Skeletal muscle cell (primary cell): ENCODE results near the gene ESM1.

Source experiments
- DNase-seq: peaks from one replicate; pipeline ENCODE4 v3.0.0-alpha.2; 2010; ENCODE audit warnings: low read depth
- H3K4me3 ChIP-seq: 2 replicates; pipeline ENCODE4 v1.5.1; 2011; ENCODE audit warnings: low read depth, mild to moderate bottlenecking, control low read depth, low read length, moderate library complexity

ESM1 gene

DNA sequence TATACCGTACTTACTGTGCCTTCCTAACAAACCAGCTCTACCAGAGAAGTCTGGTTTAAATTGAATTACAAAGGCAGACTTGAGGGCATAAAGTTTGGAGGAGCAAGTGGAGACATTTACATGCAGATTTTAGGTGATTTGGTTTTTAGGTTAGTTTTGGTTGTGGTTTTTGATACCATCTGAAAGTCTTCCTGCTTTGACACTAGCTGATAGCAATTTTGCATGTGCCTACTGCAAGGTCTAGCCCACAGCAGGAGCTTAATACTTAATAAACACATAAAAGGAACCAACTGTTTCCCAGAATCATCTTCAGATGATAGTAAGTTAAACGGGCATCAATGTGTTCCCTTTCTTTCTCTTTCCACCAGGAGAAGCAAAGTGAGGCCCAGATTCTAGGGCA, 3.4 kb upstream of the ESM1 start:
- no peak for DNase-seq
- H3K4me3 ChIP-seq = no peak overlapping the region

DNA sequence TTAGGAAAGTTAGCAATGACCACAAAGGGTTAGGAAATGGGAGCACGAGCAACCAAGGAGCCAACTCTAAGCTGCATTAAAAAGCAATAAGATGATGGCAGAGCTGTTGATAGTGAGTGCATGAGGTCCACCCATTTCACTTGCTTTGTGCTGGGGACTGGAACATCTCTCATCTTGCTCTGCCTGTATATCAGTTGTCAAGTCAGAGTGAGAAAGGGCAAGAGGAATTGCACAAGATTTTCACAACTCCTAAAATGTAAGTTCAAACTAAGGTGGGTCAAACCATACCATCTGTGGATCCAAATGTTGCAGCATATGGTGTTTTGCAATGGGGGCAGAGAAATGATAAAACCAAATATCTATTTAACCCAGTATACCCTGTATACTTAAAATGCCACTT, 2.8 kb upstream of the ESM1 start:
- DNase-seq = no peak
- H3K4me3 ChIP-seq = no peak overlapping the region

DNA sequence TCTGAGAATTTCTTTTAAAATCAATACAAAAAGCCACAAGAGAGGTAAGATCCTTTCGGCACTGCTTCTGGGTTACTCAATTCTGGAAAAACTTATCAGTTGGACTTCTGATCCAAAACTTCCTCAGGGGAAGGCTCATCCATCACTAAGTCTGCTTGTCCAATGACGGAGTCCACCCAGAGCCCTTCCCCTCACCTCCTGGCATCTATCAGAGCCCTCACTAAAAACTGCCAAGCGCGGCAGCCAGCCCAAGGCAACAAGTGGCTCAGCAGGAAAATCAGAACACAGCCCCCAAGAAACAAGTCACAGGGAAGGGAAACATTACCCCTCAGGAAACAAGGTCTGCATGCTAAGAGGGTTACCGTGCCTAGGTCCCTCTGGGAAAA, 869 bp upstream of the ESM1 start:
- no peak for DNase-seq
- H3K4me3 ChIP-seq = no peak overlapping the region

GRCh38 chr5:54981928-54982327, 3.5 kb downstream of the ESM1 start:
- no peak overlapping the region for H3K4me3 ChIP-seq

DNA sequence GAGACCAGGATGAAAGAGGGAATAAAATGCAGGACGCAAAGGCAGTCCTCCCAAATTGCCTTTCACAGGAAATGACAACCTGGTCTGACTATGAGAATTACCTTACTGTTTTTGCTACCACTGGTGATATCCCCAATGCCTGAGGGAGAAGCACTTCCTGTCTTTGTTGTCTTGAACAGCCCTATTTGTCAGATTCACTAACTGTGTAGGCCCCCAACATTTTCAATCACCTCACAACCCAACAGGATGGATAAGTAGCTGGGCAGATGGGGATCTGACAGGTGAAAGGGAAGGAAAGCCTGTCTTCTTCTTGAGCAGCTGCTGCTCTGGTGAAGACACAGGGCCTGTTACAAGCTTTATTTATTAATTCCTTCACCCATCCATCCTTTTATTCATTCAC, 9.7 kb downstream of the ESM1 start:
- no peak for DNase-seq
- H3K4me3 ChIP-seq = no peak overlapping the region

More at GRCh38 chr5:54981928-54982327, 3.5 kb downstream of the ESM1 start:
- no peak for DNase-seq

- no peak for DNase-seq
Observed at GRCh38 chr5:54969856-54970828, 15.3 kb downstream of the ESM1 start.

GRCh38 chr5:54969242-54969641, 16.2 kb downstream of the ESM1 start:
- H3K4me3 ChIP-seq = no peak overlapping the region
- DNase-seq = no peak

More at GRCh38 chr5:54969856-54970828, 15.3 kb downstream of the ESM1 start:
- no peak overlapping the region for H3K4me3 ChIP-seq

- no peak overlapping the region for H3K4me3 ChIP-seq
- DNase-seq = no peak
Observed at GRCh38 chr5:54965806-54966205, 19.6 kb downstream of the ESM1 start.

- no peak for DNase-seq
- H3K4me3 ChIP-seq = no peak overlapping the region
Observed at GRCh38 chr5:54964405-54964804, 21.0 kb downstream of the ESM1 start.

- no peak overlapping the region for H3K4me3 ChIP-seq
- DNase-seq = no peak
Observed at GRCh38 chr5:54959673-54960418, 25.5 kb downstream of the ESM1 start.

DNA sequence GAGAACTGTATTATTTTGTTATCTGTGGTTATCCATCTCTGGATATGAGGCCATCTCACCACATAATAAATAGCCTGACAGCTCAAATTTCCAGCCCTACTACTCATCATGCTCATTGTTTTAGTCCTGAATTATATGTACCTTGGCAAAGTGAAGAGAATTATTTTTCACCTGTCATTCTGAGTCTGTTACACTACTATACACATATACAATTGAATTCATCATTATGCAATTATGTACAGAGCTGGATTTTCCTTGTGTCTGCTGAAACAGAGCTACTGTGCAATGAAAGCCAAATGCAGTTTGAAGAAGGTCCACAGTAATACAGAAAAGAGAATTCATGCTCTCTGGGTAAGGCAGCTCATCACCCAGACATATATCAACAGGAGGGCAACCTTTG, 28.5 kb downstream of the ESM1 start:
- H3K4me3 ChIP-seq = no peak overlapping the region
- DNase-seq = no peak

DNA sequence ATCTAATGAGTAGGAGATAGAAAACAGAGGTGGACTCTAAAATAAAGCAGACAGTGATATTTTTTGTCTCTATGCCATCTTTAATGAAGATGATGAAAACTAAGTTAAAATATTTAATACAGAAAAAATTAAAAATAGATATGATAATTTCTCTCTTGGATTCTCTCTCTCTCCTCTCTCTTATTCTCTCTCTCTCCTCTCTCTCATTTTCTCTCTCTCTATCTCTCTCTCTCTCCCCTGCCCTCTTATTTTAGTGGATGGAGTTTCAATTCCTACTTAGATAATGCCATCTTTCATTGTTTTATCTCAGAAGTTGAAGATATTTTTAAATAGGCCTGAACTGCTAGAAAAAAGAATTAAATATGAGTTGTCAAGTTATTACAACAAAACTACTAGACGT, 38.2 kb downstream of the ESM1 start:
- no peak overlapping the region for H3K4me3 ChIP-seq

GRCh38 chr5:54946306-54946819, 39.0 kb downstream of the ESM1 start:
- no peak overlapping the region for H3K4me3 ChIP-seq
- no peak for DNase-seq

More for the DNA sequence above, 38.2 kb downstream of the ESM1 start:
- DNase-seq = no peak

- DNase-seq = peak; percentile 3
Observed at GRCh38 chr5:54944364-54944763, 41.0 kb downstream of the ESM1 start.

DNA sequence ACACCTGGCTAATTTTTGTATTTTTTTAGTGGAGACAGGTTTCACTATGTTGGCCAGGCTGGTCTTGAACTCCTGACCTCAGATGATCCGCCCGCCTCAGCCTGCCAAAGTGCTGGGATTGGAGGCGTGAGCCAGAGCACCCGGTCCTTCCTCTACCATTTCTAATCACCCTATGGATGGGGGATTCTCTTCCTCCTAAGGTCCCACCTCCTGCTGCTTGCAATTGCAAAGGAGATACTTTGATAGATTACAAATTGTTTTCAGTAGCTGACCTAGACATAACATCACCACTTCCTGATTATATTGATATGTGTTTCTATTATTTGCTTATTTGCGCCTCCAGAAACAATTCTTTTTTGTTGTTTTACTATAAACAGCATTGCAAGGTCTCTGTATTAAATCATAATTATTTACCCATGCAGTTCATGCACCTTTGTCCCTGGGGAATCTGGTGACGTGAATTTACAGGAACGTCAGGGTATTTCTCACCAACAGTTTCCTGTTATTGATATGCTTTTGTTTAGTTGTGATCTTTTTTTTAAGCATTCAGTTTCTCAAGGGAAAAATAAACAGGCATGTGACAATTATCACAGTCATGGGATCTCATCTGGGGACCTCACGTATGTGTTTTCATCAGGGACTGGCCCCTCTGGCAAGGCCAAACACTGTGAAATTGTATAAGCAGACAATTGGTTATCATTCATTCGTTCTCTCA, 43.2 kb downstream of the ESM1 start:
- no peak for DNase-seq
- H3K4me3 ChIP-seq = no peak overlapping the region

More at GRCh38 chr5:54944364-54944763, 41.0 kb downstream of the ESM1 start:
- no peak overlapping the region for H3K4me3 ChIP-seq

DNA sequence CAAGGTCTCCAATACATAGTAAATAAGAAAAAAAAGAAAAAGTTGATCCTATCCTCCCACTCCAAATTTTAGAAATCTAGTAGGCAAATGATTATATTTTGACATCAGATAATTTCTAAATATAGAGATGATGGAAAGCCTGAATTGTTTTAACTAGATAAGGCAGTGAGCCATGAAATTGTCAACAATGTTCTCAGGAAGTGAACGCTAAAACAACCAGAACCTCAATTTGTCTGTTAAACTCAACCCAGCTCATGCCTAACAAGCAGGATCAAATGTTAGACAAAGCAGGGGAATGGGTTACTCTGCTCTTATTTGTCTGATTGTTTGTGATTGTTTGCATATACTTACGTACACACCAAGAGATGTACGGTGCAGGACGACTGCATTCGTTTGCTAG, 49.2 kb downstream of the ESM1 start:
- no peak overlapping the region for H3K4me3 ChIP-seq
- DNase-seq = no peak

DNA sequence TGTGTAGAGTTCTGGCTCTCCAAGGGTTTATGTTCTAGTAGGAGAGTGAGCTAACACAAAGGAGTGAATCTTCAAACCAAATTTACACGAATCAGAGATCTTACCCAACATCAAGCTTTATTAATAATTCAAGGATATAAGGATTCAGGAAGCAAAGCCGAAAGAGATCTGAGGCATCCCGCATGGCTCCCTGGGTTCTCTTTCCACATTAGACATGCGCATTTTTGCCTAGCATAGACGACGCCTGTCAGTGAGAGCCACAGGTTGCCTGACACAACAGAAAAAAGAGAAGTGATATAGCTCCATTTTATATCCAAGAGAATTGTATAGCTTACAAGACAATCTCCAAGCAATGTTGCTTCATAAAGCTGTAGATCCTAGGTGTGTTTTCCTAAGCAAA, 52.6 kb downstream of the ESM1 start:
- DNase-seq = no peak
- no peak overlapping the region for H3K4me3 ChIP-seq

DNA sequence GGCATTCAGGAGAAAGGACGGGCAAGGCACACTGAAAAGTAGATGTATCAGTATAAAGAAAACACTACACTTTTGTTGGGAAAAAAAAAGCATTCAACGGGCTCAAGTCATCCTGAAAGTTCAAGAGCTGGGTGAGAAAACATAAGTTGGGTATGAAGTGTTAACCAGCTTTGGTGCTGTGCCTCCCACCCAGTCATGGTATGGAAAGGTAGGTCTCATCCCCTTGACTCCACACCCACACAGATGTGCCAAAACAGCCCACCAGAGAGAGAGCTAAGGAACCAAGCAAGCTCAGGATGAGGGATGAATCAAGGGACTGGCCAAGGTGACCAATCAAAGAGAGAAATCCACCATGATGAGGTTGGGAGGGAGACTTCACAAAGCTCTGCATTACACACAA, 54.7 kb downstream of the ESM1 start:
- DNase-seq = no peak
- no peak overlapping the region for H3K4me3 ChIP-seq
